NCI-H2227 treated with DMSO at 0.1 percent for 48 hours (cell line): ENCODE measurements around the gene SLC38A4.
"Not testable (repeated sequence)": the region's sequence is repeated elsewhere in the genome, so short reads cannot be mapped to it uniquely, and the experiment has no call there.

Experiments used
- DNase-seq: peaks from one replicate; lab custom pipeline; 2025; lab: John Stamatoyannopoulos, UW

The SLC38A4 gene

GRCh38 chr12:46825591-46826414 lies at the start of gene SLC38A4:
SLC38A4 (minus strand) TSS chr12:46825997; CDS start chr12:46793071, 32,926 bp downstream.
- DNase-seq, result no peak

- no peak for DNase-seq
Observed at GRCh38 chr12:46875095-46875494, 49.3 kb upstream of the SLC38A4 start.

DNA sequence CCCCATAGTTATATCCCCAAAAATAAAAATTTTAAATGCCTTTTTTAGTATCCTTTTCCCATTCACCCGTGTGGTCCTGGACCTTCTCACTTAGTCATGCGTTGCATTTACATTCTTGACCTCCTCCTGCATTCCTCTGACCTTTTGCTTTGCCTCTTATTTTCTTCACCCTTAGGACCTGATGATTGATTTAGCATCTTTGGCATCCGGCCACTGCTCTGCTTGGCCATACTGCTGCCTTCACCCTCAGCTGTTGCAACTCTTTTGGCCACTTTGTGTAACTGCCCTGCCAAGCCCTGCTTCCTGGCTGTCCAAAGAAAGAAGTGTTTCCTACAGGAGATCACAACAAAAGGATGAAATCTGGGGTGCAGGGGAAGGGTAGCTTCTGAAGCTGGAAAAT lies 48.8 kb upstream of the SLC38A4 start:
- no peak for DNase-seq

GRCh38 chr12:46872135-46872534 lies 46.3 kb upstream of the SLC38A4 start:
- no peak for DNase-seq

DNA sequence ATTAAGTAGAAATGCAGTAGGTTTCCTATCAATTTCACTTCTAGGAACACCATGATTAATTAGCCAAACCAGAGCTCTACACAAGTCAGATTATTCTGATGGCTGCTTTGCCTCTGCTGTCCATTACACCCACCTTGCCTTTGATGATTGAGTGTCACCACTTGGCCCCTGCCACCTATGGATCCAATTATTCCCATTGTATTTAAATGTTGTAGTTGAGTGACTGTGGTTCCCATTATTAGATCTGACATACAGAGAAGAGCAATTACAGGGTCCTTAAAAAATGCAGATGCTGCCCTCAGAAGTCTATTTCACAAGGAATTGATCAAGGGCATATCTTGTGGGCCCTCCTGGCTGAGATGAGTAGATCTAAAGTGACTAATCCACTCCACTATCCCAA lies 39.5 kb upstream of the SLC38A4 start:
- DNase-seq, result no peak

- DNase-seq, result no peak
Observed at GRCh38 chr12:46858368-46858767, 32.6 kb upstream of the SLC38A4 start.

GRCh38 chr12:46857486-46857885 lies 31.7 kb upstream of the SLC38A4 start:
- DNase-seq, result no peak

DNA sequence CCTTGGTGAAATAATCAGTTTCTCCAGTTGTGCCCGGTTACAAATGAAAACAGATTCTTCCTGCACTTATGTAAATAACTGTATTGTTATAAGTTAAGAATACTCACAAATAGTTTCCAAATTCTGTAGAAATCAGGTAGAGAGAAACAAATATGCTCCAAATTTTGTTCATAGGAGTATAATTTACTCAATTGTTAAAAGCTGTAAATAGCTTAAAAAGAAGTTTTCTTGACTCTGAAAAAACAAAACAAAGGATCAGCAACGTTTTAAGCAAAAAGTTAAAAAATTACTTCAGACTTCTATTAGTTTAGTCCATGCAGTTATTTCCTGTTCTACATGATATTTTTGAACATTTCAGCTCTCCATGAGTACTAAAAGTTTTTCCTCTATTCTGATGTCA lies 30.0 kb upstream of the SLC38A4 start:
- DNase-seq, result no peak

GRCh38 chr12:46854188-46854587 lies 28.4 kb upstream of the SLC38A4 start:
- not testable (repeated sequence) for DNase-seq

DNA sequence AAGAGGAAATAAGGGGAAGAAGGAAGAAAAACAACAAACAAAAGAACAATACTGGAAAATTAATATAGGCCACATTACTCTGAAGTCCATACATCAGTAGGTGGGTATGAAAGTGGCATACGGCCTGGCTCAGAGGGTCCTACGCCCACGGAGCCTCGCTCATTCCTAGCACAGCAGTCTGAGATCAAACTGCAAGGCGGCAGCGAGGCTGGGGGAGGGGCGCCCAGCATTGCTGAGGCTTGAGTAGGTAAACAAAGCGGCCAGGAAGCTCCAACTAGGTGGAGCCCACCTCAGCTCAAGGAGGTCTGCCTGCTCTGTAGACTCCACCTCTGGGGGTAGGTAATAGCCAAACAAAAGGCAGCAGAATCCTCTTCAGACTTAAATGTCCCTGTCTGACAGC lies 23.0 kb upstream of the SLC38A4 start:
- not testable (repeated sequence) for DNase-seq

DNA sequence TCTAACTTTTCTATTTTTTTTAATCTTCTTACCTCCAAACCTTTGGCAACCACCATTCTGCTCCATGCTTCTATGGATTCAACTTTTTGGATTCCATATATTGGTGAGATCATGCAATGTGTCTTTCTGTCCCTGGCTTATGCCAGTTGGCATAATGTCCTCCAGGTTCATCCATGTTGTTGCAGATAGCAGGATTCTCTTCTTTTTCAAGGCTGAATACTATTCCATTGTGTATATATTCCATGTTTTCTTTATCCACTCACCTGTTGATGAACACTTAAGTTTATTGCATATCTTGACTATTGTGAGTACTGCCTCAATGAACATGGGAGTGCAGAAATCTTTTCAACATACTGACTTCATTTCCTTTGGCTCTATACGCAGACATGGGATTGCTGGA lies 21.2 kb upstream of the SLC38A4 start:
- DNase-seq, result no peak

DNA sequence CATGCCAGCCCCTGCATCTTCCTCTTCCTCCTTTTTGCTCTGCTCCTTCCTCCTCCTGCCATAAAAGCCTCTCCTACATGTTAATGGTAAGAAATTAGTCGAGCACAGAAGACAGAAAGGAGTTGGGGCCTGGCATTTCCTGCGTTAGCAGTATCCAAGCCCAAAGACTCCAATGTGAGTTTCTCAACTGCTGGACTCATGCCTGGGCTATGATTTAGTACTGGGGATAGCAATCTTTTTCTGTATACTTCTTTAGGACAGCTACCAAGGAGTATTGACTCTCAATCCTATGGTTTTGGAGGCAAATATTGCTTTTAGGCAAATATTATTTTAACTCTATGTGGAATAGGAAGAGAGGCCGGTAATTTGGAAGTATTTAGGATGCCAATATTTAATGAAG lies 18.0 kb upstream of the SLC38A4 start:
- DNase-seq, result no peak

- DNase-seq, result no peak
Observed at GRCh38 chr12:46841891-46842290, 16.1 kb upstream of the SLC38A4 start.

- no peak for DNase-seq
Observed at GRCh38 chr12:46839964-46840363, 14.2 kb upstream of the SLC38A4 start.

- no peak for DNase-seq
Observed at GRCh38 chr12:46839232-46839631, 13.4 kb upstream of the SLC38A4 start.

- no peak for DNase-seq
Observed at GRCh38 chr12:46835785-46836184, 10.0 kb upstream of the SLC38A4 start.

GRCh38 chr12:46832130-46832704 lies 6.4 kb upstream of the SLC38A4 start:
- no peak for DNase-seq

DNA sequence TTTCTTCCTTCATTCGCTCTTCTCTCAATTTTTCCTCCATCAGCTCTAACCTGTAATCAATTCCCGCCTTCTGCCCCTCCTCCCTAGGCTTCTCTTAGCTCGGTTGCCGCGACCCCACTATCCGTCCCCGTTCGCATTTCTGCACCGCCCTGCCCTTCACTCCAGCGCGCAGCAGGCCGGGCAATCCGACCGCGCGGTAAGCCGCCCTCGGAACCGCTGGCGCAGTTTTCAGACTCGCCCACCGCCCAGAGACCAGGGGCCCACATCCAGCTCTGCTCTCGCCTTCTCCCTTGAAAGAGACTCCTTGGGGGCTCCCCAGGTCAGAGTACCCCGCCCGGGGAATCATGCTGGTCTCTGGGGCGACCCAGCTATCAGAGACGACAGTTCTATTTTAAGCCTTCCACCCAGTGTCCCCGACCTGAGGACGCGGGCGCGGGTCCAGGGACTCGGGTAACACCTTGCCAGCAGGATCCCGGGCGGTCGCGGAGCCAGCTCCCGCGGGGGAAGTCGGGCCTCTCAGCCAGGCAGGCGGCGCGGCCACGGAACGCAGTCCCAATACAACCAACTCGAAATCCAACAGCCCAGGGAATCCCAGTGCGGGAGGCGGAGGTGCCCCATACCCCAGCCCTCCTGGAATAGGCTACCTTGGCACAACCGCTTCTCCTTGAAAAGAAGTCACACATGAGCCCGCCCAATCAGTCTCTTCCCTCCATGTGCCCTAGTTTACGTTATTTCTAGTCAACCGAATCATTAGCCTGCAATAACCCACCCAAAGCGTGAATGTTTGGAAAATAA lies 5.7 kb upstream of the SLC38A4 start:
- no peak for DNase-seq

DNA sequence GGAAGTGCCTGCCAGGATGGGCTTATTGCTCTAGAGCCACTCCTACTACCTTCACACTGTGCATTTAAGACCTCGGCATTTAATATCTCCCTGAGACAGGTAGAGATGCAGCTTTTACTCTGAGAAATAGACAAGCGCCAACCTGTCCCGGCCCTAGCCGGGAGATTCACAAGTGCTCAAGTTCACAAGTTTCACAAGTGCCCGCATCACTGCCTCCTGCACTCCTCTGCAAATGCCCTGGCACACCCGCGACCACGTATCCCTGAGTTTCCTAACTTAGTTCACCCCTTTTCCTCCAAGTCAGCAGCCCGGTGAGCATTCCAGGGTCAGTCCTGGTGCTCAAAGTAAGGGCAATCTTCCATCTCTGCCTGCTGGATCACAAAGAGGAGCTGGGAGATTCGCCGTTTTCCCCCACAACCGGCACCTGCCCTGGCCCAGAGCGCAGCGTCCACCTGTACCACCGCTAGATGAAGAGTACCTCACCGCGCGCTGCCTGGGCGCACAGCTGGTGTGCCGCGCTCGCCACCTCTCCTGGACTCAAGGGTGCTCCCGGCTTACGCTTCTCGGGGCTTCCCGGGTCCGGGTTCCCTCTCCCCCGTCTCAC lies 5.0 kb upstream of the SLC38A4 start:
- DNase-seq, result no peak

- DNase-seq, result no peak
Observed at GRCh38 chr12:46824709-46825108, 1.1 kb downstream of the SLC38A4 start.

DNA sequence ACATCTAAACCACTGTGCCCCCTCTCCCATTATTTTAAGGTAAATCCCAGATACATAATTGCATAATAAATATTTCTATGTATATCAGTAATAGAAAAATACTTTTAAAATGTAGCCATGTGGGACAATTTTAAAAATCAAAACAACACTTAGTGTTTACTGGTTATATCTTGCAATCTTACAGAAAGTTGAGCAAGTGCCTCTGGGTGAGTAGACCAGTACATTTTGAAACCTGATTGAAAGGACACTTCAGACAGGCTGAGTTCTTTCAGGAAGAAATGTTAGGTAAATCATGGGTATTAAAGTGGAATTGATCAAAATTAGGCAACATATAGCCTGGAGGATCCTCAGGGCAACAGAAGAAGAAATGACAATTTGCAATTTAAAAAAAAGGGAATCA lies 7.2 kb downstream of the SLC38A4 start:
- DNase-seq, result no peak

GRCh38 chr12:46815809-46816208 lies 10.0 kb downstream of the SLC38A4 start:
- no peak for DNase-seq

DNA sequence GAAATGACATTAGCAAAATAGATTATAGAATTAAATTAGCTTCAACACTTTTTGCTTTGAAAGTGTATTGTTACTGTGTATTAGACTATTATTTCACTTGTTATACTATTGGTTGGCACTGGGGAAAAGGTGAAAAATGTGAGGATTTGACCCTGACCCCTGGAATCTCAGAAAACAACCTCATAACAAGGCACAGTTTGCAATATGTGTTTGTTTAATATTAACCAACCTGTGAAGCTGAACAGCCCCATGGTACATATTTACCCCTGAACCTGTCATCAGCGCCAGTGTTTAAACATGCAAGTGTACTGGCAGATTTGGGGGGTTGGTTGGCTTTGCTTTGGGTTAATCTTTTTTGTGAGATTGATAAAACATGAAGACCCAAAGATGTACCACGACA lies 11.7 kb downstream of the SLC38A4 start:
- no peak for DNase-seq
